IPS DF 4.7 (cell line): ENCODE data around the gene AP4S1.
"Not testable (repeated sequence)": the region's sequence is repeated elsewhere in the genome, so short reads cannot be mapped to it uniquely, and the experiment has no call there.

Experiments
- DNase-seq: peaks from one replicate; pipeline ENCODE4 v3.0.0-alpha.2; 2013; ENCODE audit warnings: low spot score; ENCODE audit errors: extremely low read depth

Gene AP4S1, protein sequence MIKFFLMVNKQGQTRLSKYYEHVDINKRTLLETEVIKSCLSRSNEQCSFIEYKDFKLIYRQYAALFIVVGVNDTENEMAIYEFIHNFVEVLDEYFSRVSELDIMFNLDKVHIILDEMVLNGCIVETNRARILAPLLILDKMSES

GRCh38 chr14:31025367-31026076 is at the start of gene AP4S1:
TSS of gene AP4S1 (plus strand) at chr14:31025649. CDS start at chr14:31066197, 40,548 bp downstream.
- no peak for DNase-seq

DNA sequence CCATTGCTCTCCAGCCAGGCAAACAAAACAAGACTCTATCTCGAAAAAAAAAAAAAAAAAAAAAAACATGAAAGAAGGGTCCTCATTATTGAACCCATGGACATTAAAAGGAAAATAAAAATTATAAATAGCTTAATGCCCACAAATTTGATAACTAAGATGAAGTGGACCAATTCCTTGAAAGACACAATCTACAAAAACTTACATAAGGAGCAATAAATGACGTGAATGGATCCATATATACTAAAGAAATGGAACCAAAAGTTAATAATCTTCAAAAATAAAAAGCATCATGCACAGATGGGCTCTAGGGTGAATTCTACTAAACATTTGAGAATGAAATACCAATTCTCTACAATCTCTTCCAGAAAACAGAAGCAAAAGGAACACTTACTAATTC is 47.7 kb upstream of the AP4S1 start:
- no peak for DNase-seq

- DNase-seq, result peak; percentile 46
Observed at GRCh38 chr14:30980106-30980704, 45.2 kb upstream of the AP4S1 start.

GRCh38 chr14:30980980-30981379 is 44.5 kb upstream of the AP4S1 start:
- DNase-seq, result no peak

DNA sequence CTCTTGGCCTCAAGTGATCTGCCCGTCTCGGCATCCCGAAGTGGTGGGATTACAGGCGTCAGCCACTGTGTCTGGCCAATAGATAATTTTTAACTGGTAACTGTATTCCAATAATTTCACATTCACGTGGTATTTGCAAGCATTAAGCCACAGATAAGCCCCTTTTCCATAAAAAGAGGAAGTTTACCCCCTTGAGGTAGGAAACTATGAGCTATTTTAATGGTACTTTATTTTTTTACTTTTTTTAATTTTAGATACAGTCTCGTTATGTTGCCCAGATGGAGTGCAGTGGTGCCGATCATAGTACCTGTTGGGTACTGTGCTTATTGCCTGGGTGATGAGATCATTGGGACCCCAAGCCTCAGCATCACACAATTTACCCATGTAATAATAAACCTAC is 42.9 kb upstream of the AP4S1 start:
- DNase-seq, result no peak

DNA sequence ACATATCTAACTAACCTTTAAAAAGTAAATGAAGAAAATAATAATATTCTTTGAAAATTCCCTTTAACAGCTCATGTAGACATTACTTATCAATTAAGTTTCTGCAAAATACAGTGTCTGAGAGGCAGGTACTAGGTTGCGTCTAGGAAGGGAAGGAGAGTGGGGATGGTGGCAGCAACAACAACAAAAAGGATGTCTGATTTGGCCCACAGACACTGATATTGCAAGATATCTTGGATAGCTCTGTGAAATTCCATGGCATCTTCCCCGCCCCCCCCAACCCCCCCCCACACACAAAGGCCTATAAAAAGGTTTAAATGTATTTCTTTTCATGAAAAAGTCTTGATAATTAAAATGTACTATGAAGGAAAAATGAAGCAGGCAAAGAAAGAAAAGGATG is 41.6 kb upstream of the AP4S1 start:
- no peak for DNase-seq

DNA sequence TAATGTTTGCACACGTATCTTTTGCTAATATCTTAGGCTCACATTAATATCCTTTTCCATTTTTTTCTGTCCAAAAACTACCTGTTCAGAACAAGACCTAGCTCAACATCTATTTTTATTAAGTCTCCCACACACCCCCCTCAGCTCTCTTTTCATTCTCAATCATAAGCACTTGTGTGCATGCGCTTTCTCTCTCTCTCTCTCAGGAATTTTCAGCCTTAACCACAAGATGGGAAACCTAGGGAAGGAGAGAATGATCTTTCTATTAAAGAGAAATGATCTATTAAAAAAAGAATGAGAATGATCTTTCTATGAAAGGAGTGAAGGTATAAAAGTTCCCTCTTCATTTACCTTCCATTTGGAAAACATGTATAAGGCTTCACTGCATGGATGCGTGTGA is 39.7 kb upstream of the AP4S1 start:
- no peak for DNase-seq

DNA sequence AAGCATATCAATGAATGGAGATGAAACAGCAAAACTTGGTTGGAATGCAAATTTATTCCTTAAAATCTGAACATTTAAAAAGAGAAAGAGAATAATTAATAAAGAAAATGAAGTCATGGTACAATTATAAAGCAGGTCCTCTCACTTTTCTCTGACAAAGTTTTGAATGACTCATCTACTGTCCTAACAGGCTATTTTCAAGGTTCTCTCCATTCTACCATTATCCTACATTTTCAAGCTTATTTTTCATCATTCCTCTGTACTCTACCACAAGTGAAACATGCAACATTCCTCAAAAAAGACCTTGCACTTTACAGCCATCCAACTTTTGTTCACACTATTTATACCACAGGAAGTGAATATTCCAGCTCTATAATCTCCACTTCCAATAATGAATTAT is 36.9 kb upstream of the AP4S1 start:
- DNase-seq, result no peak

- DNase-seq, result no peak
Observed at GRCh38 chr14:30990770-30991169, 34.7 kb upstream of the AP4S1 start.

DNA sequence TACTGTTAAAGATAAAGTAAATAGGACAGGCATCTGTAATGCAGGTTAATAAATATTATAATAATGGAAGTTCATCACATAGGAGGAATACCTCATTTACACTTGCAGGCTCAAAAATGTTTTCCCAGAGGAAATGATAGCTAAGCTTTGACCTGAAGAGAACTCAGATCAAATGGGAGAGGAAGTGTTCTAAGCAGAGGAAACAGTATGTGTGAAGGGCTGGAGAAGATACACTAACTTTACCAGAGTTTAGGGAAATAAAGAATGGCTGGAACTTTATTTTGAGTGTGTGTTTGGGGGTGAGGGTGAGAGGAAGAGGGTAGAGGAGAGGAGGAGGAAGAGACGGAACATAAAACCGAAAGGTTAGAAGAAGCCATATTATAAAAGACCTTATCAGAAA is 34.0 kb upstream of the AP4S1 start:
- no peak for DNase-seq

GRCh38 chr14:30993071-30993470 is 32.4 kb upstream of the AP4S1 start:
- no peak for DNase-seq

- DNase-seq, result no peak
Observed at GRCh38 chr14:30994681-30995620, 30.5 kb upstream of the AP4S1 start.

GRCh38 chr14:30995689-30996088 is 29.8 kb upstream of the AP4S1 start:
- DNase-seq, result no peak

DNA sequence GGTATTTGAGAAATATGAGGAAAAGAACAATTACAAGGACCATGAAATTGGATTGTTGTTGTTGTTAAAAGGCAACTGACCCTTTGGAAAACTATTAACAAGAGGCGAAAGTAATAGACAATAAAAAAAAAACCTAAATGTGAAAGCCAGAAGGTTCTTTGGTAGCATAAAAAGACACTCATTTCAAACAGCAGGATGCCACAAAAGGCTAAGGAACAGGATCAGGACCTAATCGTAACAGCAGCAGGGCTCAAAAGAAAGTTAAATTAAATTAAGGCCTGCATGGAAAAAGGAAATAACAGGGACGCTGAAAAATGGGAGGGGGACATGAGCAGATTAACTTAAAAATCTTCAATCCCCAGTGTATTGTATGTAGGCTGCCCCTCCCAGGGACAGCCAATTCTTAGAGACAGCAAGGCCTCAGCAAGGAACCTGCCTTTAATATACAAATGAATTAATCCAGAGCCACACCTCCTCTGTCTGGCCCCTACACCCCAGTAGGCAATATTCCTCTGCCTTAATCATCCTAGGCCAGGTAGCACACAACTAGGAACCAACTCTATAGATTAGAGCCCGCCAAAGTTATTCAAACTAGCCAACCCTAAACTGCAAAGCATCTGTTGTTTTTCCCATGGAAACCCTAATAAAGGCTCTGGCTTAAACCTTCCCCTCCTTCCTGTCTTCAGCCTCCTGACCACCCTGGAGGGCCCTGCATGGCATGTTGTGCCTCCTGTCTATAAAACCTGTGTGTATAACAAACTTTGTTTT is 28.4 kb upstream of the AP4S1 start:
- DNase-seq, result no peak

GRCh38 chr14:30998100-30998706 is 27.2 kb upstream of the AP4S1 start:
- DNase-seq, result no peak

DNA sequence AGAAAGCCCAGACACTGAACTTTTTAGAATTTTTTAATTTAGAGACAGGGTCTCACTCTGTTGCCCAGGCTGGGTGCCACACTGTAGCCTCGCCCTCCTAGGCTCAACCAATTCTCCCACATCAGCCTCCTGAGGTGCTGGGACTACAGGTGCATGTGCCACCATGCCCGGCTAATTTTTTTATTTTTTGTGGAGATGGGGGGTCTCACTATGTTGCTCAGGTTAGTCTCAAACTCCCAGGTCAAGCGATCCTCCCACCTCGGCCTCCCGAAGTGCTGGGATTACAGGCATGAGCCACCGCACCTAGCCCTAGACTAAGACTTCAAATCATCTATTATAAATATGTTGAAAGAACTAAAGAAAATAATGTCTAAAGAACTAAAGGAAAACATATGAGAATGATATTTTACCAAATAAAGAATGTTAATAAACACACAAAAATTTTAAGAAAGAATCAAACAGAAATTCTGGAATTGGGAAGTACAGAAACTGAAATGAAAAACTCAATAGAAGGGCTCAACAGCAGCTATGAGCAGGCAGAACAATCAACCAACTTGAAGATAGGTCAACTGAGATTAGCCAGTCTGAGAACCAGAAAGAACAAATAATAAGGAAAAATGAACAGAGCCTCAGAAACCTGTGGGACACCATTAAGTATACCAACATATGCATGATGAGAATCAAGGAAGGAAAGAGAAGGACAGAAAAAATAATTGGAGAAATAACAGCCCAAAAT is 26.2 kb upstream of the AP4S1 start:
- no peak for DNase-seq

- no peak for DNase-seq
Observed at GRCh38 chr14:31000629-31001338, 24.7 kb upstream of the AP4S1 start.

DNA sequence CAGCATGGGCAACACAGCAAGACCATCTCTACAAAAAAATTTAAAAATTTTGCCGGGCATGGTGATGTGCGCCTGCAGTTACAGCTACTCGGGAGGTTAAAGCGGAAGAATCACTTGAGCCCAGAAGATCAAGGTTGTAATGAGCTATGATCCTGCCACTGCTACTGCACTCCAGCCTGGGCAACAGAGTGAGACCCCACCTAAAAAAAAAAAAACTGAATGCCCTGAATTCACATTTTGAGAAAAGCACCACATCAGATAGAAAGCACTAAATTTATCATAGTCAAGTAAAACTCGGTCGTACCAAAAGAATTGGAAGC is 24.1 kb upstream of the AP4S1 start:
- DNase-seq, result no peak

- DNase-seq, result no peak
Observed at GRCh38 chr14:31003284-31003683, 22.2 kb upstream of the AP4S1 start.

DNA sequence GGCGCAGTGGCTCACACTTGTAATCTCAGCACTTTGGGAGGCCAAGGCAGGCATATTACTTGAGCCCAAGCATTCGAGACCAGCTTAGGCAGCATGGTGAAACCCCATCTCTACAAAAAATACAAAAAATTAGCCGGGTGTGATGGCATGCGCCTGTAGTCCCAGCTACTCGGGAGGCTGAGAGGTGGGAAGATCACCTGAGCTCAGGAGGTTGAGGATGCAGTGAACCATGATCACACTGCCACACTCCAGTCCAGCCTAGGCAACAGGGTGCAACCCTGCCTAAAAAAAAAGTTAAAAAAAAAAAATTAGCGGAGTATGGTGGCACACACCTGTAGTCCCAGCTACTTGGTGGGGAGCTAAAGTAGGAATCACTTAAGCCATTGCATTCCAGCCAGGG is 21.4 kb upstream of the AP4S1 start:
- DNase-seq, result not testable (repeated sequence)
